Measurements from ENCODE around the gene MRTFB. TPM values are rescaled to one million over a fixed set of nuclear protein-coding genes. Genes with fewer than 3 reads are reported as not detected.

The MRTFB gene
- polyA plus RNA-seq, 1 experiment, result 10.5 TPM

GRCh38 chr16:14135704-14136103 is 64.6 kb downstream of the MRTFB start:
- ChIA-PET CTCF (no interaction called here), POLR2A (no interaction called here)
- Histone ChIP-seq H3K9me3 (ENCODE audit: control insufficient read depth, insufficient read depth, low read length) (no peaks in the 10 kb centered on the region), H3K4me3 (ENCODE audit: low read depth, low read length) (no peak overlapping the region), H3K27ac (ENCODE audit: low read depth, low read length) (no peak overlapping the region), H3K27me3 (ENCODE audit: control insufficient read depth, insufficient read depth, low read length) (no peaks in the 10 kb centered on the region)
- DNase-seq (ENCODE audit: low read depth, low spot score), result no peak
- TF ChIP-seq CTCF (IDR thresholded peaks at IDR 0.05; ENCODE audit: low read depth, low read length), result no peak

- ChIA-PET CTCF (no interaction called here), POLR2A (no interaction called here)
- Histone ChIP-seq H3K9me3 (ENCODE audit: control insufficient read depth, insufficient read depth, low read length) (no peaks in the 10 kb centered on the region; the same call in 1 of the 2 replicates), H3K27ac (ENCODE audit: low read depth, low read length) (no peak overlapping the region), H3K4me3 (ENCODE audit: low read depth, low read length) (no peak overlapping the region), H3K27me3 (ENCODE audit: control insufficient read depth, insufficient read depth, low read length) (no peaks in the 10 kb centered on the region)
- no peak for DNase-seq (ENCODE audit: low read depth, low spot score)
- no peak for TF ChIP-seq CTCF (IDR thresholded peaks at IDR 0.05; ENCODE audit: low read depth, low read length)
These were observed 68.8 kb downstream of the MRTFB start for GRCh38 chr16:14139872-14140271.

- TF ChIP-seq CTCF (IDR thresholded peaks at IDR 0.05; ENCODE audit: low read depth, low read length), result no peak
- CTCF ChIA-PET, result no interaction called here
- no peaks in the 10 kb centered on the region for H3K27me3 ChIP-seq (ENCODE audit: control insufficient read depth, insufficient read depth, low read length)
These were observed 69.8 kb downstream of the MRTFB start for GRCh38 chr16:14140923-14141322.

GRCh38 chr16:14146445-14146844 is 75.3 kb downstream of the MRTFB start:
- no peak for TF ChIP-seq CTCF (IDR thresholded peaks at IDR 0.05; ENCODE audit: low read depth, low read length)
- H3K4me3 ChIP-seq (ENCODE audit: low read depth, low read length), result no peak overlapping the region
- CTCF ChIA-PET, result interaction anchor here (1.6 kb wide), 1 partner anchor 227 kb away, joined by 7 read pairs; the partner anchor contains the start of gene ERCC4
- H3K9me3 ChIP-seq (ENCODE audit: control insufficient read depth, insufficient read depth, low read length), result no peaks in the 10 kb centered on the region; the same call in 1 of the 2 replicates
- H3K27me3 ChIP-seq (ENCODE audit: control insufficient read depth, insufficient read depth, low read length), result no peaks in the 10 kb centered on the region
- H3K27ac ChIP-seq (ENCODE audit: low read depth, low read length), result no peak overlapping the region
- POLR2A ChIA-PET, result no interaction called here
- DNase-seq (ENCODE audit: low read depth, low spot score), result no peak

More at GRCh38 chr16:14140923-14141322, 69.8 kb downstream of the MRTFB start:
- Histone ChIP-seq H3K27ac (ENCODE audit: low read depth, low read length) (no peak overlapping the region), H3K9me3 (ENCODE audit: control insufficient read depth, insufficient read depth, low read length) (no peaks in the 10 kb centered on the region; the same call in 1 of the 2 replicates), H3K4me3 (ENCODE audit: low read depth, low read length) (no peak overlapping the region)
- DNase-seq (ENCODE audit: low read depth, low spot score), result no peak
- POLR2A ChIA-PET, result no interaction called here

- DNase-seq (ENCODE audit: low read depth, low spot score), result no peak
- Histone ChIP-seq H3K27me3 (ENCODE audit: control insufficient read depth, insufficient read depth, low read length) (no peaks in the 10 kb centered on the region), H3K27ac (ENCODE audit: low read depth, low read length) (no peak overlapping the region), H3K4me3 (ENCODE audit: low read depth, low read length) (no peak overlapping the region), H3K9me3 (ENCODE audit: control insufficient read depth, insufficient read depth, low read length) (no peaks in the 10 kb centered on the region)
- ChIA-PET POLR2A (no interaction called here), CTCF (no interaction called here)
- no peak for TF ChIP-seq CTCF (IDR thresholded peaks at IDR 0.05; ENCODE audit: low read depth, low read length)
These were observed 76.9 kb downstream of the MRTFB start for GRCh38 chr16:14148016-14148415.

All from AG04450 (cell line).